HG02885 (cell line): ENCODE results near the gene WNT16.
A peak's percentile ranks its signal among the peaks of the same experiment; 100 is the strongest.

ENCODE experiments used
- ATAC-seq: cut with Tn5 transposase; IDR thresholded peaks from one replicate; pipeline ENCODE4 v1.9.1; 2021; ENCODE audit warnings: mild to moderate bottlenecking; ENCODE audit not compliant: unreplicated experiment, poor library complexity

The WNT16 gene

DNA sequence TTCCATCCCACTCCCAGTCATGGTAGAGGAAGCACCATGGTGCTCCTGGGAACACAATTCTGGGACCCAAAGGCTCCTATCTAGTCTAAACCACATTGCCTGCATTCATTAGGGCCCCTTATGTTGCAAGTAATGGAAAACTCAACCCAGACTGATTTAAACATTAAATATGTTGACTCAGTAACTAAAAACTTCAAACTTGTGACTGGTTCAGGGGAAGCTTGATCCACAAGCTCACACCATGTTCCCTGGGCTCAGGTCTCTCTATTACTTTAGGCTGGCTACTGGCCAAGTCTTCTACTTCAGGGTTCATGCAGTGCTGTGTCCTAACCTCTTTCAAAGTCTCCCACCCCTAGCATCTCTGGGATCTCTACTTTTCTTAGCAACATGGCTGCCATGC, 13.1 kb downstream of the WNT16 start:
- ATAC-seq, result no peak

- no peak for ATAC-seq
These were observed 13.8 kb downstream of the WNT16 start for GRCh38 chr7:121342631-121343030.

DNA sequence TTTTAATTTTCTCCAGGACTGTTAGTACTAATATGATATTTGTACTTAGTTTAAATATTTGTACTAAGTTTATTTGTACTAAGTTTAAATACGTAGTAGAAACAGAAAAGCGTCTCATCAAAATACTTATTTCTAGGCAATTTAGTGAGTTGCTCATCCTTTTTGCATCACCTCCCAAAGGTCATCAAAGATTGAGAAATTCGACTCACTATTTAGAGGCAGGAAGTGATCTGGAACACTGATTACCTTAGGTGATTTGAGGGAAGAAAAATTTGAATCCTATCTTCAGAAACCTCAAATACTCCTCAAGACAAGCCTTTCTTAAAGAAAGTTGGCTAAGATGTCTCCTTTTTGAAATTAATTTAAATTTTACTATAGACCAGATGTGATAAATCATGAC, 14.5 kb downstream of the WNT16 start:
- no peak for ATAC-seq

DNA sequence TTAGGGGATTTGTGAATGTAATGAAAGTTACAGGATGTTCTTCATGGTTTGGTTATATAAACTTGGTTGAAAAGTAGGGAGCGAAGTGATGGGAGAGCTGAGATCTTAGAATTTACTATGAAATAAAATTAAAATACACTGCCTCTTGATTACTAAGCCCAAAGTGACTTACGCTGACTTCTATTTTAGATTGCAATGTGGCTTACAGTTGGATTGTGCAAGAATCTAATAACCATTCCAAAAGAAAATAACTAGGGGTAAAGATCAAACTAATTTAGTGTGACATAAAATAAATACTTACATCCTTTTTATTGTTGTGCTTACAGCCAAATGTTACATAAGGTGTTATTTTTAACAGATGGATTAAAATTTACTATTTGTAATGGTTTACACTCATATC, 15.3 kb downstream of the WNT16 start:
- ATAC-seq, result no peak

- ATAC-seq, result no peak
These were observed 15.7 kb downstream of the WNT16 start for GRCh38 chr7:121344497-121344896.

DNA sequence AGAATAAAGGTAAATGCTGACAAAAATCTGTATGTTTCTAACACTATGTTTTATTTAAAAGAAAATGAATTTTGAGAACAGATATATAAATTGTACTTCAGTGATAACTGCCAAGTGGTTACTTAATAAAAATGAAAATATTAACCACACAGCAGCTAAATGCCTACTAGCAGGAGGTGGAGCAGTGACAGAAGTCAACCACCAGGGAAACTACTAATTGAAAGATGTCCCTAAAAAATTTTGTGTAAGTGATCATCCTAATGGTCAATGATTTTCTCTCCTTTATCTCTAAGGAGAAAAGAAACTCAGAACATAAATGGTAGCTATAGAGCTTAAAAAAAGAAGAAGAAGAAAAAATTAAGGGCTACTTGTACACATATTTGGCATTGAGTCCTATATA, 22.9 kb downstream of the WNT16 start:
- peak; percentile 13 for ATAC-seq

GRCh38 chr7:121352323-121352722, 23.5 kb downstream of the WNT16 start:
- peak; percentile 79 for ATAC-seq

DNA sequence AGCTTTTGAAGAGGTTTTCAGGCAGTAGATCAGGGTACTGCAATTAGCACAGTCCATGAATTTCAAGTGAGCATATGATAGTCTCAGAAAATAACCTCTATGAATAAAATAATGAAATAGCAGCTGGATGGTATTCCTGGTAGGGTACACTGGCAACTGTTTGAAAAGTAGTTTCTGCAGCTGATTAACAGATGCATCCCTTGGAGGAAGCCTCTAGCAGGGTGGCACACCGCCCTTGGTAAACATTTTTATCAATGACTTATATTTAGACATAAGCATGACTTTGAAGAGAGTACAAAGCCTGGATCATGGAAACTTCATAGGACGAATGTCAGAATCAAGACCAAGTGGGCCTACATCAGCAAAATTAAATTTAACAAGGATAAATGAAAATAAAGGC, 26.8 kb downstream of the WNT16 start:
- ATAC-seq, result no peak

DNA sequence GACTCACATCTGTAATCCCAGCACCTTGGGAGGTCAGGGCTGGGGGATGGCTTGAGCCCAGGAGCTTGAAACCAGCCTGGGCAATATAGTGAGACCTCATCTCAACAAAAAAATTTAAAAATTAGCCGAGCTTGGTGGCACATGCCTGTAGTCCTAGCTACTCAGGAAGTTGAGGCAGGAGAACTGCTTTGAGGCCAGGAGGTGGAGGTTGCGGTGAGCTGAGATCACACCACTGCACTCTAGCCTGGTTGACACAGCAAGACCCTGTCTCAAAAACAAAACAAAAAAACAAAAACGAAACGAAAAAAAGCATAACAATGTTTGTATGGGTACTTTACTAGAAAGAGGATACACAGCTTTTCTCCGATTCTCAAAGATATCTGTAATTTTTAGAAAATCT, 31.8 kb downstream of the WNT16 start:
- ATAC-seq, result no peak

DNA sequence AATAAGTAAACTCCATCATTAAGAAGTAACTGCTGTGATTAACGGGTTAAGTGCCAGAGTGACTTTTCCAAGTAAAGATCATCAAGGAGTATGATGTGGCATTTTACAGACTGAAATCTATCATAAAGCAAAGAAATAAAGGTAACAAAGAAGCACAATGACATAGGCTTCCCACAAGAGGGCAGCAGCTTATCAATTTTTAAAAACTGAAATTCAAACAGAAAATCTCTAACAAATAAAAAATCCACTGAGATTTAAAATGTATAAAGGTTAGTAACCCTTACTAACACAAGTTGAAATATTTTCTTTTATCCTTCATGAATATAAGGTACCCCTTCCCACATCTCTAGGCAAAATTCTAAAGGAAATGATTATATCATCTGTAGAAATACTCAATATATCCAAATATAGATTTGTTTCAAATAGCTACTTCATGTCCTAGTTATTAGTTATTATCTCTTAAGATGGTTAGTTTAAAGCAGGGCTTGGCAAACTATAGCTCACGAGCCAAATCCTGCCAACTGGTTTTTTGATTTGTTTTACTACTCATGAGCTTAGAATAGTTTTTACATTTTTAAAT, 38.1 kb downstream of the WNT16 start:
- ATAC-seq, result peak; percentile 33

DNA sequence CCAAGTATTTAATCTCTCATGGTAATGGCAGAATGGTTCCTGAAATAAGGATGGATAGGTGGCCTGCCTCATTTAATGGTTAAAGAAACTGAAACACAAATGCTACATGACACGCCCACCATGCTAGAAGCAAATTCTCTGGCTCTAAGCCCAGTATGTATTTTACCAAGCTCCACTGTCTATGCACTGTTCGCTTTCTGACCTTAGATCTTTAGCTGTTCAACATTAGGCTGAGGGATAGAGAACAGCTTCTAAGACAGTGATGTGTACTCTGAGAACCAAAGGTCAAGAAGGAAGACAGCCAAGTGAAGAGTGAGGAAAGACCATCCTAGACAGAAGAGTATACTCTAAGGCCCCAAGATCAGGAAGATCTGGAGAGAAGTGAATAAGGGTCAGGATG, 40.7 kb downstream of the WNT16 start:
- peak; percentile 53 for ATAC-seq

- no peak for ATAC-seq
These were observed 42.6 kb downstream of the WNT16 start for GRCh38 chr7:121371367-121371766.

DNA sequence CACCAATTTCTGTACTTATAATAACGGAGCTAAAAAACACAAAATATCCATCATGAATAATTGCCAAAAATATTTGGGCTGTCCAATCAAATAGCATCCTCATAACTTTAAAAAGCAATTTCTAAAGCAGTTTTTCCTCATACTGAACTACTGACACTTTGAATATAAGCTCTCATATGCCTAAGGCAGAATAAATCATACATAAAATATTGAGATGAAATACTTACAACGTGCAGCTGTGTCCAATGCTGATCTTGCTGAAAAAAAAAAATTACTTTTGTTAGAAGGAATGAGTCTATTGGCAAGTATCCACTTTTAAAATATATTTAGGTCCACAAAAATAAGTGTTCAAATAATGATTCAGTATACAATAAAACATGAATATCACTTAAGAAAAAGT, 43.1 kb downstream of the WNT16 start:
- no peak for ATAC-seq

DNA sequence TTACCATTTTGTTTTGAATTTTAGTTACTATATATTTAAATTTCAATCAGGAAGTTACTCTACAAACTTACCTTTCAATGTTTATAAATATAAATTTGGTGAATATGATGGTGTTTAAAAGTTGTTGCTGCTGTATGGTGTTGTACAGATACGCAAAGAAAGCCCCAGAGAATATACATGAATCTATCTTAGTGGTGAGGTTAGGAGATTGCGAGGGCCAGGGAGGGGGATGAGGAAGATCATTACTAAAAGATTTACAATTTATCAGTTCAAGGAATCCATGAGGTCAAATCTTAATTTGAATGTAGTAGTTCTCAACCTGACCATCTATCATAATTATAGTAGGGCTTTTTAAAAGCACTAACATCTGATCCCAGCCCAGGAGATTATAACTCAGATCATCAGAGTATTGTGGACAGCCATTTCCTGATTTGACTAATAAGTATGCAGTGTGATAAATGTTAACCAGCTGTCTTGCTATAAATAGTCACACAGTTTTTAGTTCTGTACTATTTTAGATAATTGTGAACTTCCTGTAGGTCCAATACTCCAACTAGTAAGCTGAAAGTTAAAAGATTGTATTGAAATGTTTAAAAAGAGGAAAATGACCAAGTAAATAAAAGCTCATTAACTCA, 43.7 kb downstream of the WNT16 start:
- ATAC-seq, result peak; percentile 91

DNA sequence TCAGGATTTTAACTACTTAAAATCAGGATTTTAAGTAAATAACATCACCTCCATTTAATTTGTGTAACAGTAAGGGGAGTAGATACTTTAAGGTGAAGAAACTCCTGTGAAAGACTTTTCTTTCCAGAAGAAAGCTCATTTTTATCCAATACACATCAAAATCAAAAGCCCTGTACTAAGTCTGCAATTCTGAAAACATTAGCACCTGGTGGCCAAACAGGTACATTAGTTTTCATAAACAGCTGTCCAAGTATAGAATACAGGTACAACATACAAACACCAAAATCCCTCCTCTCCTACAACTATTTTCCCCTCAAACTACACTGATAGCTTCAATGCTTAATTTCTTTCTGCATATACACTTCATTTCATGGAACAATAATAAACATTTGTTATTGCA, 44.4 kb downstream of the WNT16 start:
- ATAC-seq, result no peak

DNA sequence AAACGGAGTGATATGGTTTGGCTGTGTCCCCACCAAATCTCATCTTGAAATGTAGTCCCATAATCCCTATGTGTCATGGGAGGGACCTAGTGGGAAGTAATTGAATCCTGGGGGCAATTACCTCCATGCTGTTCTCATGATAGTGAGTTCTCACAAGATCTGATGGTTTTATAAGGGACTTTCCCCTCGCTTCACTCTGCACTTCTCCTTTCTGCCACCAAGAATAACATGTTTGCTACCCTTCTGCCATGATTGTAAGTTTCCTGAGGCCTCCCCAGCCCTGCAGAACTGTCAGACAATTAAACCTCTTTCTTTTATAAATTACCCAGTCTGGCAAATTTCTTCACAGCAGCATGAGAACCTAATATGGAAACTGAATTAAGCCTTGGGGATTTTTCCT, 48.2 kb downstream of the WNT16 start:
- ATAC-seq, result no peak

- ATAC-seq, result no peak
These were observed 51.1 kb downstream of the WNT16 start for GRCh38 chr7:121379930-121380329.

DNA sequence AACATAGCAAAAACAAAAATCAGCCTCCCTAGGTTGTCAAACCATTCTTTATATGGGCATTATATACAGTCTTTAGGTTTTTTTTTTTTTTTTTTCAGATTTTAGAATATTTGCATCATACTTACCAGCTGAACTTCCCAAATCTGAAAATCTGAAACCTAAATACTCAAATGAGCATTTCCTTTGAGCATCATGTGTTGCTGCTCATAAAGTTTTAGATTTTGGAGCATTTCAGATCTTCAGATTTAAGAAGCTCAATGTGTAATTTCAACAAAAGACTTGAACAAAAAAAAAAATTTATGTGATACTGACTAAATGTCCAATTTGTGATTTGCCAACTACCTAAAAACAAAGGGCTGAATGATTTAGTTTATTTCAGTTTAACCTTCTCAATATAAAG, 53.7 kb downstream of the WNT16 start:
- ATAC-seq, result no peak

GRCh38 chr7:121383235-121383910, 54.6 kb downstream of the WNT16 start:
- ATAC-seq, result no peak

- no peak for ATAC-seq
These were observed 55.5 kb downstream of the WNT16 start for GRCh38 chr7:121384265-121384664.

GRCh38 chr7:121385056-121385799, 56.4 kb downstream of the WNT16 start:
- ATAC-seq, result no peak
